ENCODE measurements around the gene BSN.
A peak's percentile ranks its signal among the peaks of the same experiment; 100 is the strongest.

BSN gene

GRCh38 chr3:49602049-49602554 lies 47.8 kb downstream of the BSN start:
- DNase-seq, result no peak

- DNase-seq, result peak; percentile 67
Observed at GRCh38 chr3:49602877-49603411, 48.7 kb downstream of the BSN start.

- no peak for DNase-seq
Observed at GRCh38 chr3:49606427-49606826, 52.1 kb downstream of the BSN start.

- no peak for DNase-seq
Observed at GRCh38 chr3:49607105-49607591, 52.9 kb downstream of the BSN start.

GRCh38 chr3:49607796-49608195 lies 53.5 kb downstream of the BSN start:
- no peak for DNase-seq

GRCh38 chr3:49609314-49609713 lies 55.0 kb downstream of the BSN start:
- DNase-seq, result no peak

GRCh38 chr3:49609815-49610214 lies 55.5 kb downstream of the BSN start:
- DNase-seq, result no peak

GRCh38 chr3:49610666-49611280 lies 56.5 kb downstream of the BSN start:
- no peak for DNase-seq

- DNase-seq, result no peak
Observed at GRCh38 chr3:49611291-49611690, 57.0 kb downstream of the BSN start.

- DNase-seq, result no peak
Observed at GRCh38 chr3:49611719-49612118, 57.4 kb downstream of the BSN start.

- DNase-seq, result no peak
Observed at GRCh38 chr3:49614936-49615335, 60.7 kb downstream of the BSN start.

- no peak for DNase-seq
Observed at GRCh38 chr3:49616061-49616460, 61.8 kb downstream of the BSN start.

GRCh38 chr3:49616491-49616941 lies 62.2 kb downstream of the BSN start:
- DNase-seq, result no peak

GRCh38 chr3:49617390-49618013 lies 63.2 kb downstream of the BSN start:
- DNase-seq, result no peak

GRCh38 chr3:49618412-49618811 lies 64.1 kb downstream of the BSN start:
- no peak for DNase-seq

- no peak for DNase-seq
Observed at GRCh38 chr3:49619649-49620048, 65.4 kb downstream of the BSN start.

- DNase-seq, result no peak
Observed at GRCh38 chr3:49620728-49621127, 66.5 kb downstream of the BSN start.

GRCh38 chr3:49623071-49623470 lies 68.8 kb downstream of the BSN start:
- DNase-seq, result no peak

- DNase-seq, result no peak
Observed at GRCh38 chr3:49625071-49625470, 70.8 kb downstream of the BSN start.

GRCh38 chr3:49626101-49626581 lies 71.9 kb downstream of the BSN start:
- DNase-seq, result no peak

- no peak for DNase-seq
Observed at GRCh38 chr3:49626796-49627195, 72.5 kb downstream of the BSN start.

GRCh38 chr3:49627634-49628033 lies 73.4 kb downstream of the BSN start:
- no peak for DNase-seq

- no peak for DNase-seq
Observed at GRCh38 chr3:49628249-49628648, 74.0 kb downstream of the BSN start.

GRCh38 chr3:49629451-49629850 lies 75.2 kb downstream of the BSN start:
- DNase-seq, result no peak

Measured in CD4-positive, alpha-beta T cell treated with Interleukin-17A for 1 hour (primary cell).